ENCODE measurements around the gene CSH2. TPM values are rescaled to one million over a fixed set of nuclear protein-coding genes. Genes with fewer than 3 reads are reported as not detected.

Gene CSH2
- total RNA-seq, 1 experiment from 2014 or later: not detected

DNA sequence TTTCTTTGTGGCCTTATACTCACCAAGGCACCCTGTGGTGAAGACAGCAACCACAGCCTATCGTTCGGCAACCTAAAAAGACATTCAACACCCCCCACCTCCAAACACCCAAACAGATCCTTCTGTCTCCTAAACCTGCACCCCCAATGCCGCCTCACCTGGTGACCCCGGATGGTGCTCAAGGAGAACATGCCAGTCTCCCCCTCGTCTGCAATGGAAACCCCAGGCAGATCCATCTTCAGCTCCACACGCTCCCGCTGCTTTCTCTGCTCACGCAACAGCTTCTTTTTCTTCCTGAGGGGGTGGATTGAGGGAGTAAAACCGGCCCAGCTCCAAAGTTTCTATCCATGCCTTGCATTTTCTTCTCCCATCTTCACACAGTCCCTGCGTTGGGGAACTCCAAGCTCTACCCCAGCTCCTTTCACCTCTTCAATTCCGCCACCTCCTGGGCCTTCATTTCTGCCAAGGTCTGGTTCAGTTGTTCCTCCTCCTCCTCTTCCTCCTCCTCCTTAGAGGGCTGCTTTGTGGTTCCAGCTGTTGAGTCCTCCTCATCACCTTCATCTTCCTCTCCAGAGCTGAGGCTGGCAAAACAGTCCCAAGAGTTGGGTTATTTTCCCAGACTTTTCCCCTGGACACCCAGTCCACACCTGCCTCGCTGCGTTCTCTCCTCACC is 49.7 kb downstream of the CSH2 start:
- no peak overlapping the region for H3K4me2 ChIP-seq (ENCODE audit: insufficient read depth, insufficient read length, low read length)
- peaks cover 8% of the 10 kb centered on the region; the same call in 1 of the 2 replicates for H3K79me2 ChIP-seq (ENCODE audit: insufficient read depth, low read length)
- no peak overlapping the region for H2BK12ac ChIP-seq (ENCODE audit: insufficient read length, low read depth, low read length)
- DNase-seq: no peak
- H3K4me1 Mint-ChIP-seq: peaks cover 12 to 16% of the 10 kb centered on the region in 2 experiments
- H2BK15ac ChIP-seq (ENCODE audit: low read depth, low read length): no peak overlapping the region
- H3T11ph ChIP-seq (ENCODE audit: low read length): no peak overlapping the region
- H3K4me3 Mint-ChIP-seq: peak overlapping the region in 1 of 2 experiments; percentile 36; a peak in 3 of 5 replicates
- no peak overlapping the region for H3K9ac ChIP-seq (ENCODE audit: extremely low read depth, insufficient read length, low read length)
- H4K5ac ChIP-seq (ENCODE audit: insufficient read length, low read depth, low read length): no peak overlapping the region
- H3K9me3 ChIP-seq (ENCODE audit: control insufficient read depth, low read depth, low read length): no peaks in the 10 kb centered on the region
- no peak overlapping the region for H4K8ac ChIP-seq (replicated peaks; ENCODE audit: insufficient read length, low read depth, low read length)
- no CpG with 5 or more reads among the region's 13 CpGs for WGBS (ENCODE audit: extremely low coverage, insufficient read length, low lambda C conversion rate)
- peaks cover 6% of the 10 kb centered on the region for H3K23me2 ChIP-seq (ENCODE audit: insufficient read length, low read depth, low read length, poor library complexity, severe bottlenecking)
- no peak overlapping the region for H4K91ac ChIP-seq (ENCODE audit: insufficient read length, low read depth, low read length)
- no peaks in the 10 kb centered on the region for H3K4me1 ChIP-seq (ENCODE audit: insufficient read depth, low read length)
- H3K36me3 Mint-ChIP-seq (ENCODE audit: insufficient read depth in 1 of 3, low read depth in 3 of 3): peaks cover 58 to 96% (median 77%) of the 10 kb centered on the region in 3 experiments
- no peaks in the 10 kb centered on the region; a peak in 1 of 5 replicates for H3K9me3 Mint-ChIP-seq
- peak overlapping the region in 2 of 3 experiments; percentile 41 to 90; a peak in 3 of 7 replicates for H3K27ac Mint-ChIP-seq
- H2AFZ ChIP-seq (ENCODE audit: low read length): no peak overlapping the region
- no peak overlapping the region for H2BK5ac ChIP-seq (ENCODE audit: insufficient read length, low read length)
- no peak overlapping the region for H2AK5ac ChIP-seq (ENCODE audit: insufficient read length, low read length)
- H3K56ac ChIP-seq (ENCODE audit: insufficient read length, low read depth, low read length): no peak overlapping the region
- H3K27ac ChIP-seq (ENCODE audit: insufficient read length, low read depth, low read length): no peak overlapping the region
- H3K27me3 ChIP-seq (ENCODE audit: insufficient read depth, low read length): no peaks in the 10 kb centered on the region
- no peaks in the 10 kb centered on the region; the same call in 1 of the 2 replicates for H3K27me3 Mint-ChIP-seq (ENCODE audit: low read depth)
- no peak overlapping the region for H3K18ac ChIP-seq (ENCODE audit: insufficient read length, low read depth, low read length)
- H2BK120ac ChIP-seq (ENCODE audit: low read depth, low read length, poor library complexity, severe bottlenecking): no peak overlapping the region
- H3K79me1 ChIP-seq (ENCODE audit: insufficient read depth, low read depth, low read length, poor library complexity, severe bottlenecking): peaks cover 3% of the 10 kb centered on the region
- H3K23ac ChIP-seq (ENCODE audit: insufficient read length, low read depth, low read length): no peak overlapping the region
- TF ChIP-seq, protein P1, sequence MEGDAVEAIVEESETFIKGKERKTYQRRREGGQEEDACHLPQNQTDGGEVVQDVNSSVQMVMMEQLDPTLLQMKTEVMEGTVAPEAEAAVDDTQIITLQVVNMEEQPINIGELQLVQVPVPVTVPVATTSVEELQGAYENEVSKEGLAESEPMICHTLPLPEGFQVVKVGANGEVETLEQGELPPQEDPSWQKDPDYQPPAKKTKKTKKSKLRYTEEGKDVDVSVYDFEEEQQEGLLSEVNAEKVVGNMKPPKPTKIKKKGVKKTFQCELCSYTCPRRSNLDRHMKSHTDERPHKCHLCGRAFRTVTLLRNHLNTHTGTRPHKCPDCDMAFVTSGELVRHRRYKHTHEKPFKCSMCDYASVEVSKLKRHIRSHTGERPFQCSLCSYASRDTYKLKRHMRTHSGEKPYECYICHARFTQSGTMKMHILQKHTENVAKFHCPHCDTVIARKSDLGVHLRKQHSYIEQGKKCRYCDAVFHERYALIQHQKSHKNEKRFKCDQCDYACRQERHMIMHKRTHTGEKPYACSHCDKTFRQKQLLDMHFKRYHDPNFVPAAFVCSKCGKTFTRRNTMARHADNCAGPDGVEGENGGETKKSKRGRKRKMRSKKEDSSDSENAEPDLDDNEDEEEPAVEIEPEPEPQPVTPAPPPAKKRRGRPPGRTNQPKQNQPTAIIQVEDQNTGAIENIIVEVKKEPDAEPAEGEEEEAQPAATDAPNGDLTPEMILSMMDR (conservative IDR thresholded peaks at IDR 0.05): no peak
- no peaks in the 10 kb centered on the region for H4K20me1 ChIP-seq (ENCODE audit: control insufficient read depth, insufficient read depth, insufficient read length)
- no peak overlapping the region for H3K4ac ChIP-seq (ENCODE audit: low read depth, low read length)
- no peak overlapping the region for H3K14ac ChIP-seq (ENCODE audit: insufficient read depth, low read length)
- H2BK20ac ChIP-seq (ENCODE audit: low read depth, low read length, poor library complexity, severe bottlenecking): no peak overlapping the region

Data from H9 (cell line).